SK-N-SH treated with all-trans-retinoic acid at 6 μM for 48 hours (cell line): Measurements from ENCODE around the gene RGS9.

Source experiments
- ARNTL ChIP-seq: fragments of 450-650 bp; formaldehyde crosslinking; IDR thresholded peaks from 2 replicates; pipeline ENCODE4 v1.5.0; 2020; ENCODE audit warnings: low read depth, mild to moderate bottlenecking, moderate library complexity, borderline replicate concordance
- BACH2 ChIP-seq: fragments of 250-450 bp; sonication (Bioruptor Pico); IDR thresholded peaks from 2 replicates; pipeline ENCODE4 v1.9.0; 2021; ENCODE audit warnings: mild to moderate bottlenecking, borderline replicate concordance
- ESRRG ChIP-seq: fragments of 250-450 bp; sonication (Bioruptor Pico); IDR thresholded peaks from 2 replicates; pipeline ENCODE4 v1.6.1; 2021; ENCODE audit warnings: mild to moderate bottlenecking
- SNAI2 ChIP-seq: fragments of 250-450 bp; sonication (Bioruptor Pico); IDR thresholded peaks from 2 replicates; pipeline ENCODE4 v1.5.0; 2020; ENCODE audit warnings: mild to moderate bottlenecking, moderate library complexity
- ZC3H10 ChIP-seq: fragments of 250-450 bp; sonication (Bioruptor Pico); IDR thresholded peaks from 2 replicates; pipeline ENCODE4 v1.5.1; 2021; ENCODE audit warnings: mild to moderate bottlenecking, moderate library complexity

DNA sequence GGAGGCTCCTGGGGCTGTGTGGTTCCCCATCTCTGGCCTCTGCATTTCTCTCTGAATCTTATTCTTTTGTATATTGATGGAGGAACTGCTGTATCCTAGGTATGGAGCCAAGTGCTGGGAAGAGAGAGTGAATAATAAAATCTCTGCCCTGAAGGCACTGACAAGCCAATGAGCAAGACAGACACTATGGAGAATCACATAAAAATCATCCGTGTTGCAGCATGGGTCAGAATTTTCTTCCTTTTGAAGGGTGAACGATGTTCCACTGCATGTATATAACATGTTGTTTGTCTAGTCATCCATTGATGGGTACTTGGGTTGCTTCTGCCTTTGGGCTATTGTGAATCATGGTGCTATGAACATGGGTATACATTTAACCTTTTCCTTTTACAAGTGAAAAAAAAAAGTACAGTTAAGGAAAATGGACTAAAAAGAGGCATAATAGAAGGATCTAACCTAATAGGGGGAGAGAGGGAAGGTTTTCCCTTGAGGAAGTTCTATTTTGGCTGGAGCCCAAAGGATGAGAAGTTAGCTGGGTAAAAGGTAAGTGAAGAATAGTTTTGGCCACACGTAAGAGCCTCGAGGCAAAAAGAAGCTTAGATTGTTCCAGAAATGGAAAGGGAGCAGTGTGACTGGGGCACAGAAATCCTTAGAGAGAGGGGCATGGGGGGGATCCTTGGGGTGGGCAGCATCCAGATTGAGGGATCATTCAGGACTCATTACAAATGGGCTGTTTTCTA is 48.4 kb upstream of the RGS9 start:
- no peak for TF ChIP-seq ZC3H10 (CRISPR knock-in tag)
- TF ChIP-seq SNAI2 (CRISPR knock-in tag): no peak
- TF ChIP-seq BACH2 (CRISPR knock-in tag): no peak
- no peak for TF ChIP-seq ARNTL (CRISPR knock-in tag)
- no peak for TF ChIP-seq ESRRG (CRISPR knock-in tag)
